DND-41 (cell line): Measurements from ENCODE around the gene ACTL9.

Experiments used
- ATAC-seq: fragments of 200-7000 bp; cut with Tn5 transposase; 3 replicates; pipeline ENCODE4 v1.9.1; 2021; ENCODE audit warnings: low read depth; ENCODE audit not compliant: insufficient read depth
- DNase-seq: peaks from one replicate; pipeline ENCODE4 v3.0.0-alpha.2; 2020
- H2AFZ ChIP-seq: 2 replicates; pipeline ENCODE4 v1.6.0; 2012; ENCODE audit warnings: low read depth, low read length
- H3K27ac ChIP-seq: 2 replicates; pipeline ENCODE4 v1.5.1; 2012; ENCODE audit warnings: low read length, inconsistent platforms
- H3K27me3 ChIP-seq: fragments of 200-600 bp; sonication (generic); 2 replicates; pipeline ENCODE4 v1.6.0; 2012; ENCODE audit warnings: low read length, mild to moderate bottlenecking, inconsistent platforms; ENCODE audit not compliant: insufficient read depth, poor library complexity
- H3K36me3 ChIP-seq: 2 replicates; pipeline ENCODE4 v1.5.1; 2012; ENCODE audit warnings: low read length, inconsistent platforms; ENCODE audit not compliant: insufficient read depth
- H3K4me1 ChIP-seq: 2 replicates; pipeline ENCODE4 v1.5.1; 2012; ENCODE audit warnings: mild to moderate bottlenecking, low read length; ENCODE audit not compliant: insufficient read depth
- H3K4me2 ChIP-seq: 2 replicates; pipeline ENCODE4 v1.6.0; 2012; ENCODE audit warnings: mild to moderate bottlenecking, moderate library complexity, low read length, inconsistent platforms; ENCODE audit not compliant: insufficient read depth
- H3K4me3 ChIP-seq, 2 experiments: fragments of 200-600 bp in 1 of 2; shearing (Covaris generic) in 1 of 2; 2 replicates each; pipeline ENCODE4 v1.5.1; 2012 to 2016; ENCODE audit warnings: inconsistent platforms in 2 of 2, low read length in 2 of 2, mild to moderate bottlenecking in 2 of 2, low read depth in 1 of 2, moderate library complexity in 1 of 2
- H3K79me2 ChIP-seq: 2 replicates; pipeline ENCODE4 v1.6.0; 2012; ENCODE audit warnings: low read length, inconsistent platforms; ENCODE audit not compliant: insufficient read depth
- H3K9ac ChIP-seq: 2 replicates; pipeline ENCODE4 v1.6.0; 2012; ENCODE audit warnings: low read depth, mild to moderate bottlenecking, inconsistent platforms, low read length, moderate library complexity
- H3K9me3 ChIP-seq: 2 replicates; pipeline ENCODE4 v1.5.1; 2012; ENCODE audit warnings: low read length, moderate library complexity, mild to moderate bottlenecking, inconsistent platforms; ENCODE audit not compliant: insufficient read depth, severe bottlenecking
- H4K20me1 ChIP-seq: 2 replicates; pipeline ENCODE4 v1.6.0; 2012; ENCODE audit warnings: low read length; ENCODE audit not compliant: insufficient read depth
- CTCF ChIP-seq: IDR thresholded peaks from 2 replicates; pipeline ENCODE4 v1.5.1; 2012; ENCODE audit warnings: borderline replicate concordance, low read length, moderate library complexity, mild to moderate bottlenecking; ENCODE audit not compliant: poor library complexity, severe bottlenecking; ENCODE audit errors: extremely low read depth
- EZH2 ChIP-seq: IDR thresholded peaks from 3 replicates; pipeline ENCODE4 v1.6.1; 2012; ENCODE audit warnings: borderline replicate concordance, low read depth, mild to moderate bottlenecking, moderate library complexity, low read length, inconsistent platforms; ENCODE audit not compliant: severe bottlenecking

The ACTL9 gene

GRCh38 chr19:8686549-8686948, 12.0 kb downstream of the ACTL9 start:
- H3K4me2 ChIP-seq: no peak overlapping the region
- H3K36me3 ChIP-seq: no peaks in the 10 kb centered on the region
- H2AFZ ChIP-seq: no peak overlapping the region
- no peaks in the 10 kb centered on the region for H3K79me2 ChIP-seq
- H3K27ac ChIP-seq: no peak overlapping the region
- DNase-seq (no peak), ATAC-seq (no peak)
- no peaks in the 10 kb centered on the region for H4K20me1 ChIP-seq
- no peak overlapping the region for H3K9ac ChIP-seq
- no peak for TF ChIP-seq CTCF
- no peak for TF ChIP-seq EZH2
- no peaks in the 10 kb centered on the region for H3K4me1 ChIP-seq
- no peaks in the 10 kb centered on the region for H3K27me3 ChIP-seq
- H3K4me3 ChIP-seq: no peak overlapping the region
- H3K9me3 ChIP-seq: no peaks in the 10 kb centered on the region

GRCh38 chr19:8684001-8684902, 14.3 kb downstream of the ACTL9 start:
- TF ChIP-seq CTCF: no peak
- no peak for TF ChIP-seq EZH2
- ATAC-seq: no peak

GRCh38 chr19:8682931-8683330, 15.7 kb downstream of the ACTL9 start:
- Histone ChIP-seq H2AFZ (no peak overlapping the region), H4K20me1 (no peaks in the 10 kb centered on the region), H3K4me2 (no peak overlapping the region), H3K4me3 (no peak overlapping the region), H3K27me3 (no peaks in the 10 kb centered on the region), H3K79me2 (no peaks in the 10 kb centered on the region), H3K9me3 (no peaks in the 10 kb centered on the region), H3K9ac (no peak overlapping the region), H3K27ac (no peak overlapping the region), H3K36me3 (no peaks in the 10 kb centered on the region), H3K4me1 (no peaks in the 10 kb centered on the region)
- no peak for ATAC-seq
- no peak for DNase-seq
- no peak for TF ChIP-seq EZH2
- TF ChIP-seq CTCF: no peak

More at GRCh38 chr19:8684001-8684902, 14.3 kb downstream of the ACTL9 start:
- no peaks in the 10 kb centered on the region for H3K27me3 ChIP-seq
- no peaks in the 10 kb centered on the region for H3K9me3 ChIP-seq
- H3K4me2 ChIP-seq: no peak overlapping the region
- no peaks in the 10 kb centered on the region for H3K79me2 ChIP-seq
- H3K9ac ChIP-seq: no peak overlapping the region
- no peaks in the 10 kb centered on the region for H3K4me1 ChIP-seq
- no peak overlapping the region for H3K27ac ChIP-seq
- no peak for DNase-seq
- H3K4me3 ChIP-seq: no peak overlapping the region
- H2AFZ ChIP-seq: no peak overlapping the region
- H4K20me1 ChIP-seq: no peaks in the 10 kb centered on the region
- H3K36me3 ChIP-seq: no peaks in the 10 kb centered on the region
